KOPT-K1 (cell line): ENCODE measurements around the gene HNF1A.

Source experiments
- H3K27ac ChIP-seq: fragments of 200-600 bp; sonication (generic); 2 replicates; pipeline ENCODE4 v1.5.1; 2016; ENCODE audit warnings: antibody characterized with exemption, mild to moderate bottlenecking, low read depth, low read length; ENCODE audit not compliant: poor library complexity, severe bottlenecking
- H3K36me3 ChIP-seq: fragments of 200-600 bp; sonication (generic); 2 replicates; pipeline ENCODE4 v1.5.1; 2017; ENCODE audit warnings: antibody characterized with exemption, mild to moderate bottlenecking, low read length, moderate library complexity; ENCODE audit not compliant: insufficient read depth
- H3K9me3 ChIP-seq: fragments of 200-600 bp; sonication (generic); 2 replicates; pipeline ENCODE4 v1.5.1; 2017; ENCODE audit warnings: antibody characterized with exemption, low read length, mild to moderate bottlenecking; ENCODE audit not compliant: insufficient read depth, poor library complexity, severe bottlenecking

HNF1A gene

GRCh38 chr12:120978296-120979219, at the start of gene HNF1A:
Gene HNF1A (plus strand): TSS chr12:120978543. CDS start chr12:120978769, 226 bp downstream.
- H3K36me3 ChIP-seq, result no peaks in the 10 kb centered on the region
- H3K9me3 ChIP-seq, result no peaks in the 10 kb centered on the region
- H3K27ac ChIP-seq, result no peak within 1 kb of the TSS

- Histone ChIP-seq H3K9me3 (no peaks in the 10 kb centered on the region), H3K27ac (no peak overlapping the region), H3K36me3 (no peaks in the 10 kb centered on the region)
Observed at GRCh38 chr12:120928864-120929652, 49.3 kb upstream of the HNF1A start.

GRCh38 chr12:120930032-120930431, 48.3 kb upstream of the HNF1A start:
- H3K27ac ChIP-seq, result no peak overlapping the region
- H3K36me3 ChIP-seq, result no peaks in the 10 kb centered on the region
- H3K9me3 ChIP-seq, result no peaks in the 10 kb centered on the region

- no peak overlapping the region for H3K27ac ChIP-seq
- H3K9me3 ChIP-seq, result no peaks in the 10 kb centered on the region
- H3K36me3 ChIP-seq, result no peaks in the 10 kb centered on the region
Observed at GRCh38 chr12:120932058-120932457, 46.3 kb upstream of the HNF1A start.

GRCh38 chr12:120932956-120933526, 45.3 kb upstream of the HNF1A start:
- Histone ChIP-seq H3K36me3 (no peaks in the 10 kb centered on the region), H3K27ac (no peak overlapping the region), H3K9me3 (no peaks in the 10 kb centered on the region)

- Histone ChIP-seq H3K9me3 (no peaks in the 10 kb centered on the region), H3K36me3 (no peaks in the 10 kb centered on the region), H3K27ac (no peak overlapping the region)
Observed at GRCh38 chr12:120933786-120934185, 44.6 kb upstream of the HNF1A start.

- Histone ChIP-seq H3K36me3 (no peaks in the 10 kb centered on the region), H3K27ac (no peak overlapping the region), H3K9me3 (no peaks in the 10 kb centered on the region)
Observed at GRCh38 chr12:120936197-120936596, 42.1 kb upstream of the HNF1A start.

GRCh38 chr12:120938496-120938895, 39.8 kb upstream of the HNF1A start:
- H3K36me3 ChIP-seq, result no peaks in the 10 kb centered on the region
- no peaks in the 10 kb centered on the region for H3K9me3 ChIP-seq
- no peak overlapping the region for H3K27ac ChIP-seq

- Histone ChIP-seq H3K36me3 (no peaks in the 10 kb centered on the region), H3K27ac (no peak overlapping the region), H3K9me3 (no peaks in the 10 kb centered on the region)
Observed at GRCh38 chr12:120939523-120939922, 38.8 kb upstream of the HNF1A start.

GRCh38 chr12:120940006-120940405, 38.3 kb upstream of the HNF1A start:
- H3K36me3 ChIP-seq, result no peaks in the 10 kb centered on the region
- H3K27ac ChIP-seq, result no peak overlapping the region
- H3K9me3 ChIP-seq, result no peaks in the 10 kb centered on the region

GRCh38 chr12:120940799-120941198, 37.5 kb upstream of the HNF1A start:
- Histone ChIP-seq H3K9me3 (no peaks in the 10 kb centered on the region), H3K27ac (no peak overlapping the region), H3K36me3 (no peaks in the 10 kb centered on the region)

- Histone ChIP-seq H3K27ac (no peak overlapping the region), H3K36me3 (no peaks in the 10 kb centered on the region), H3K9me3 (no peaks in the 10 kb centered on the region)
Observed at GRCh38 chr12:120941412-120941811, 36.9 kb upstream of the HNF1A start.

GRCh38 chr12:120941846-120942405, 36.4 kb upstream of the HNF1A start:
- H3K9me3 ChIP-seq, result no peaks in the 10 kb centered on the region
- H3K27ac ChIP-seq, result no peak overlapping the region
- H3K36me3 ChIP-seq, result no peaks in the 10 kb centered on the region

- no peaks in the 10 kb centered on the region for H3K9me3 ChIP-seq
- no peak overlapping the region for H3K27ac ChIP-seq
- no peaks in the 10 kb centered on the region for H3K36me3 ChIP-seq
Observed at GRCh38 chr12:120943482-120943881, 34.9 kb upstream of the HNF1A start.

- peak overlapping the region; percentile 15 for H3K27ac ChIP-seq
- no peaks in the 10 kb centered on the region for H3K36me3 ChIP-seq
Observed at GRCh38 chr12:120944645-120945217, 33.6 kb upstream of the HNF1A start.

More at GRCh38 chr12:120944645-120945217, 33.6 kb upstream of the HNF1A start:
- H3K9me3 ChIP-seq, result no peaks in the 10 kb centered on the region
